GM19099 (cell line): ENCODE data around the gene BCAM.

Source experiments
- POLR2A ChIP-seq: IDR thresholded peaks from 3 replicates; pipeline ENCODE4 v1.6.1; 2011; ENCODE audit warnings: low read depth; ENCODE audit not compliant: insufficient read length; ENCODE audit errors: extremely low read depth

BCAM gene

DNA sequence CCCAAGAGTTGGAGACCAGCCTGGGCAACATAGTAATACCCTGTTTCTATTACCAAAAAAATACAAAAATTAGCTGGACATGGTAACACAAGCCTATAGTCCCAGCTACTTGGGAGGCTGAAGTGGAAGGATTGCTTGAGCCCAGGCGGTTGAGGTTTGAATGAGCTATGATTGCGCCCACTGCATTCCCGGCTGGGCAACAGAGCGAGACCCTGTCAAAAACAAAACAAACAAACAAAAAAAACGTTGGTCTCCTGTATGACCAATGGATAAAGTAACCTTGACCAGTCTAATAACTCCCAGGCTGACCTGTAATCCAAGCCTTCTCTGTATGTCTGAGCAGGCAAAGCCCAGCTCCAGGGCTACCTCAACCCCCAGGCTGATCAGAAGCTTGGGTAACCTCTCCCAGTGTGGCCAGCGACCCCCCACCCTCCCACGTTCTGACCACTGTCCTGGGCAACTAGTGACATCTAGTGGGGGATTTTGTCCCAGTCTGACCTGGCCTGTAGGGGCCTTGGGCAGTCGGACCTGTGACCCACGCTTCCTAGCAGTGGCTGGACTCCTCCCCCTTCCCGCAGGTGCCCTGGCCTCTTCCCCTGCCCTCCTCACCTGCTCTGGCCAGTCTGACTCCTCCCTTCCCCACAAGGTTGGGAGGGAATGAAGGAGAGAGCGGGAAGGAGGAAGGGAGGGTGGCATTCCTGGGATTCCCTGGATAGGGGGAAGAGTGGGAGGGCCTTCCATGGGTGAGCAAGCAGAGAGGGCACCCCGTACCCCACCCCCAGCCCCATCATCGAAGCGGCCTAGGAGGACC, 1.0 kb upstream of the BCAM start:
- TF ChIP-seq POLR2A: no peak

DNA sequence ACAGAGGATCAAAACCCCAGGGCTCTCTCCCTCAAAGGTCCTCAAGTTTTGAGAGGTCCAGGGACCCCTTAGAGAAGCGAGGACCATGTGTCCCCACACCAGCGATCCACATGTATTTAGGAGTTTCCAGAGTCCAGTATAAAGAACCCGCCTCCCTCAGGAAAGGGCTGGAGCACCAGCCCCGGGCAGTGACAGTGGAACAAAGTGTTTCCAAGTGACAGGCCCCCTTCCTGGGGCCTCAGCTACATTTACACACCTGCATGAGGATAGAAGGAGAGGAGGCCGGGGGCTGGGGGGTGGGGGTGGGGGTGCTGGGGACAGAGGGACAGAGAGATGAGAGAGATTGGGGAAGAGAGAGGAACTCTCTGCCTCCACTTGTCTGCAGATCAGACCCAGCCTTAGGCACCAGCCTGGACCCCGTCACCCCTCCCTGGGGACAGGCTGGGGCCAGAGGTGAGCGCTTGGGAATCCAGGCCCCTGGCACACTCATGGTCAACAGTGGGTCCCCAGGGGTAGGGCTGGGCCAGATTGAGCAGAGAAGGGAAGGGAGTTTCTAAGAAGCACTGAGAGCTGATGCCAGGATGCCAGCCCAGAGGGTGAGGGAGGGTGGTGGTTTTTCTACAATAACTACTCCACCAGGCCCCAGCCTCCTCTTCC, 802 bp downstream of the BCAM start:
- no peak for TF ChIP-seq POLR2A

DNA sequence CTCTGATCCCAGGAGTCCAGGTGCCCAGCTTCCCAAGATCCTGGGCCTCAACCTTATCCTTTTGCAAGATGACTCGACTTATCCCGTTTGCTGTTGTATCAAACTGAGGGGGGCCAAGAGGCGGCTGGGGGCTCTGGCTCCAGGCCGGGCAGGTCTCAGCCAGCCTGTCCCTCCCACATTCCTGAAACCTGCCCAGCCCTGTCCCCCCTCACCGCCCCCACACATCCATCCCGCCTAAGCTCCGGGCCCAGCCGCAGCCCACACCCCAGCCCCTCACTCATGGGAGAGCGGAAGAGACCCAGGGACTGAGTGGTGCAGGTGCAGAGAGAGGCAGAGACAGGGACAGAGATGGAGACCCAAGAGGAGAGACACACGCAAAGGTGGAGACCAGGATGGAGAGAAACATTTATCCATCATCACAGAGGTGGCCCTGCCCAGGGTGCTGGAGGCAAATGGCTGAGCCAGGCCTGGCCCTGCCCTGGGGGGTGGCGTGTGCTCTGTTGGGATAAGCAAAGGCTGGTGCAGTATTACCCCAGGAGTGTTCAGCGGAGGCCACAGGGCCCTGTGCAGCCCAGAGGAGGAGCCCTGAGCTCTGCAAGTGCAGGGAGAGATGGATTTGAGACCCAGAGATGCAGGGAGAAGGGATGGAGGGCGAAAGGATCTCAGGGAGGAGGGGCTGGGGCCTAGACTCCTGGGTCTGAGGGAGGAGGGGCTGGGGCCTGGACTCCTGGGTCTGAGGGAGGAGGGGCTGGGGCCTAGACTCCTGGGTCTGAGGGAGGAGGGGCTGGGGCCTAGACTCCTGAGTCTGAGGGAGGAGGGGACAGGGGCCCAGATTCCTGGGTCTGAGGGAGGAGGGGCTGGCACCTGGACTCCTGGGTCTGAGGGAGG, 1.6 kb downstream of the BCAM start:
- no peak for TF ChIP-seq POLR2A

DNA sequence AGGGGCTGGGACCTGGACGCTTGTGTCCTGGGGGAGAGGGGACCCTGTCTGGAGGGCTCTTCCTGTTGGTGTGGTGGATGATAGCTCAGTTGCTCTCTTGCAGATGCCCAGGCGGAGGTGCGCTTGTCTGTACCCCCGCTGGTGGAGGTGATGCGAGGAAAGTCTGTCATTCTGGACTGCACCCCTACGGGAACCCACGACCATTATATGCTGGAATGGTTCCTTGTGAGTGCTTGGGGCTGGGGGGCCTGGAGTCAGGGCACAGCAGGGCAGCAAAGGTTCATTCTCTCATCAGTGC, 2.2 kb downstream of the BCAM start:
- no peak for TF ChIP-seq POLR2A

DNA sequence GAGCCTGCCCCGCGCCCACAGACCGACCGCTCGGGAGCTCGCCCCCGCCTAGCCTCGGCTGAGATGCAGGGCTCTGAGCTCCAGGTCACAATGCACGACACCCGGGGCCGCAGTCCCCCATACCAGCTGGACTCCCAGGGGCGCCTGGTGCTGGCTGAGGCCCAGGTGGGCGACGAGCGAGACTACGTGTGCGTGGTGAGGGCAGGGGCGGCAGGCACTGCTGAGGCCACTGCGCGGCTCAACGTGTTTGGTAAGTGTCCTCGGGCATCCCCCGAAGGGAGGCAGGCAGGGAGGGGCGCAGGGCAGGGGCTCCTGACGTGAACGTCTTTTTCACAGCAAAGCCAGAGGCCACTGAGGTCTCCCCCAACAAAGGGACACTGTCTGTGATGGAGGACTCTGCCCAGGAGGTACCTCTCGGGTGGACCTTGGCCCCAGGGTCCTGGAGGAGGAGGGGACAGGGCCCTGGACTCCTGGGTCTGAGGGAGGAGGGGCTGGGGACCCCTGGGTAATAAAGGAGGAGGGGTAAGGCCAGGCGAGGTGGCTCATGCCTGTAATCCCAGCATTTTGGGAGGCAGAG, 3.3 kb downstream of the BCAM start:
- TF ChIP-seq POLR2A: no peak

DNA sequence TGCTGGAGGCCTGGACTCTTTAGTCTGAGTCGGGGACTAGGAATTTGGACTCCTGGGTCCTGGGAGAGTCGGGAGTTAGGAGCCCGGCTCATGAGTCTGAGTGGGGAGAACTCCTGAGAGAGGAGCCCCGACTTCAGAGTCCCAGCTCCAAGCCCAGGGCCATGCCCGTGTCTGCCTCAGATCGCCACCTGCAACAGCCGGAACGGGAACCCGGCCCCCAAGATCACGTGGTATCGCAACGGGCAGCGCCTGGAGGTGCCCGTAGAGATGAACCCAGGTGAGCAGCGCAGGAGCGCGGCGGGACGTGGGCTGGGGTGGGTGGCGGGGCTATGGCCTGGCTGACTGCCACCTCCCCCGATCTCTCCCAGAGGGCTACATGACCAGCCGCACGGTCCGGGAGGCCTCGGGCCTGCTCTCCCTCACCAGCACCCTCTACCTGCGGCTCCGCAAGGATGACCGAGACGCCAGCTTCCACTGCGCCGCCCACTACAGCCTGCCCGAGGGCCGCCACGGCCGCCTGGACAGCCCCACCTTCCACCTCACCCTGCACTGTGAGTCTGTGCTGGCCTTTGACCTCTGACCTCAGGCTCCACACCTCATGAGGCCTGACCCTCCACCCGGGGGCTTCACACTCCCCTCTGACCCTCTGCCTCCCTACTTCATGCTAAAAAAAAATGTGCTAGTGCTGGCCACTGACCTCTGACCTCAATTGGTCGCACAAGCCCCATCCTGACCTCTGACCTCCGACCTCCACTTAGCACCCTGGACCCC, 4.4 kb downstream of the BCAM start:
- no peak for TF ChIP-seq POLR2A

DNA sequence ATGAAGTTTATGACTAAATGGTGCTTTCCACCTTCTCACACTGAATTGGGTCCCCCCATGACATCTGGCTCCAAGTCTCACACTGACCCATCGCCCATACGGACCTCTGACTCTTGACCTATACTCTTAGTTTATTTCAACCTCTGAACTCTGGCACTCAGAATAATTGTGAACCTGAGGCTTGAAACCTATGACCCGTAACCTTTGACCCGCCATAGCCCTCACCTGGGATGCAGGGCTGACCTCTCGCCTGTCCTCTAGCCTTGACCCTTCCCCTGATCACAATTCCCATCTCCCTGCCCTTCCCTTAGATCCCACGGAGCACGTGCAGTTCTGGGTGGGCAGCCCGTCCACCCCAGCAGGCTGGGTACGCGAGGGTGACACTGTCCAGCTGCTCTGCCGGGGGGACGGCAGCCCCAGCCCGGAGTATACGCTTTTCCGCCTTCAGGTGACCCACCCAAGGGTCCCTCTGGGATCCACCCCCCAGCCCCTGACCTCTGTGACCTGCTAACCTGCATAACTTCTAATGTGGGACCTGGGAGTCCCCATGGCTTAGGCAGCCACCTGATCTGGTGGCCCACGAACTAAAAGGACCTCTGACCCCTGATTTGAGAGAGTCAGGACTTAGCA, 5.1 kb downstream of the BCAM start:
- TF ChIP-seq POLR2A: no peak

DNA sequence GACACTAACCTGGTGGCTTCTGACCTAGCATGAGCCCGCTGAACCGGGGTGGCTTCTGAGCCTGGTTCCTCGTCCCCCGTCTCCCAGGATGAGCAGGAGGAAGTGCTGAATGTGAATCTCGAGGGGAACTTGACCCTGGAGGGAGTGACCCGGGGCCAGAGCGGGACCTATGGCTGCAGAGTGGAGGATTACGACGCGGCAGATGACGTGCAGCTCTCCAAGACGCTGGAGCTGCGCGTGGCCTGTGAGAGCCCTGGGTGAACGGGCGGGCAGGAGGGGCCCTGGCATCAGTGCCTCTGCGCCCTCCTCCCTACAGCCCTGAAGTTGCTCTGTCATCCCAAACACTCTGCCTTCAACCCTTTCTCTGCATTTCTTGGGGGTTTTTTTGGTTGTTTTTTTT, 5.6 kb downstream of the BCAM start:
- no peak for TF ChIP-seq POLR2A

DNA sequence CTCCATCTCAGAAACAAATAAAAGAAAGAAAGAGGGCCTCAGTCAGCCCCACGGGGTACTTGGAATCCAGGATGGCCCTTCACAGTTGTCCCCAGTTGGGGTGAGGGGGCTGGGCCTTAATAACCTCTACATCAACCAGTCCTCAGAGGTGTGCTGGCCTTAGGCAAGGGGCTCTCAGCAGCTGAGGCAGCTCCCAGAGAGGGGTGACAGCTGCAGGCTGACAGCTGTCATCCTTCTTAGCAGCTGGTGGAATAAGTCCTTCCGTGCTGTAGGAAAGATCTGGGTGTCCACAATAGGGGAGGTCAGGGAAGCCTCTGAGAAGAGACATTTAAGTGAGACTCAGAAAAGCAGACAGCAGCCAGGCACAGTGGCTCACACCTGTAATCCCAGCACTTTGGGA, 7.4 kb downstream of the BCAM start:
- TF ChIP-seq POLR2A: no peak

DNA sequence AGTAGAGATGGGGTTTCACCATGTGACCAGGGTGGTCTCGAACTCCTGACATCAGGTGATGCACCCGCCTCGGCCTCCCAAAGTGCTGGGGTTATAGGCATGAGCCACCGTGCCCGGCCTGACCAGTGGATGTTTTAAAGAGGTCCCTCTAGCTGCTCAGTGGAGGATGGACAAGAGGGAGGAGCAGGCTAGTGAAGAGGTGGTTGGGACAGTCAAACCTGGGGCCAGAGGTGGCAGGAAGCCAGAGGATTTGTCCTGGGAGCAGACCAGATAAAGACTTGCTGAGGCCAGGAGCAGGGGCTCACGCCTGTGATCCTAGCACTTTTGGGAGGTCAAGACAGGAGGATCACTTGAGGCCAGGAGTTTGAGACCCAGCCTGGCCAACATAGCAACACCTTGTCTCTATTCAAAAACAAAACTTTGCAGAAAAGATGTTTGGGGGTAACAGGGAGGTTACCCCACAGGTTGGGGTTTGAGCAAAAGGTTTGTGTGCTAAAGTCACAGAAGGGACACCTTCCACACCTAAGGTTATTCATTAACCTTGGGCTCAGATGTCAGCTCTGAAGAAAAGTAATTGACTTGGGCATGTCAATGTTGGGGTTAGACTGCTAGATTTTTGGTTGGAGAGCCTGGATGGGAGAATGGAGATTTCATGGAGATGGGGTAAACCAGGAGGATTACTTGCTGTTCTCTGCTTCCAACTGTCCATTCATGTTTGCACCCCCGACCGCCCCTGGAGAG, 9.0 kb downstream of the BCAM start:
- TF ChIP-seq POLR2A: no peak

DNA sequence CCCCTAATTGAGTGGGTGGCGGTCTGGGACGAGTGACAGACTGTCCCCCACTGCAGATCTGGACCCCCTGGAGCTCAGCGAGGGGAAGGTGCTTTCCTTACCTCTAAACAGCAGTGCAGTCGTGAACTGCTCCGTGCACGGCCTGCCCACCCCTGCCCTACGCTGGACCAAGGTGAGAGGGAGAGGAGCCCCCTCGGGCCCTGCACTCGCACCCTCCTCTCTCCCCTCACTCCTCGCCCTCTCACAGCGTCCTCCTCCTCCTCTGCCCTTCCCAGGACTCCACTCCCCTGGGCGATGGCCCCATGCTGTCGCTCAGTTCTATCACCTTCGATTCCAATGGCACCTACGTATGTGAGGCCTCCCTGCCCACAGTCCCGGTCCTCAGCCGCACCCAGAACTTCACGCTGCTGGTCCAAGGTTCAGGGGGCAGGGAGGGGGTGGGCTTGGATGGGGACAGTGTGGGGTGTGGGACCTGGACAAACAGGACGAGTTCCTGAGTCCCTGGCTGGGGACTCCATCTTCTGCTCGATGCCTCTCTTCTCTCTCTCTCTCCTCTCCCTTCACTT, 9.6 kb downstream of the BCAM start:
- TF ChIP-seq POLR2A: no peak

DNA sequence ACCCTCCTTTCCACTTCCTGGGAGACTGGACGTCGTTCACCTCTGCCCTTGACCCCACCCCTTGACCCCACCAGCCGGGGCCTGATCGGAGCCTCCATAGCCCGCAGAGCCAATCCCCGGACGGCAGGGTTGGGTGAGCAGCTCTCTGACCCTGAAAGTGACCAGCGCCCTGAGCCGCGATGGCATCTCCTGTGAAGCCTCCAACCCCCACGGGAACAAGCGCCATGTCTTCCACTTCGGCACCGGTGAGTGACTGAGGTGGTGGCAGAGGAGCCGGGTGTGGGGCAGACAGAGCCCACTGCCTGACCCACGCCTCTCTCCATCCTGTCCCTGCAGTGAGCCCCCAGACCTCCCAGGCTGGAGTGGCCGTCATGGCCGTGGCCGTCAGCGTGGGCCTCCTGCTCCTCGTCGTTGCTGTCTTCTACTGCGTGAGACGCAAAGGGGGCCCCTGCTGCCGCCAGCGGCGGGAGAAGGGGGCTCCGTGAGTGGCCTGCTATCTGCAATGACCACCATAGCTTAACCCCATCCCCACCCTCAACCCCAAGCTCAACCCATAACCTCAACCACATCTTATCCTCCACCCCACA, 10.4 kb downstream of the BCAM start:
- TF ChIP-seq POLR2A: no peak

DNA sequence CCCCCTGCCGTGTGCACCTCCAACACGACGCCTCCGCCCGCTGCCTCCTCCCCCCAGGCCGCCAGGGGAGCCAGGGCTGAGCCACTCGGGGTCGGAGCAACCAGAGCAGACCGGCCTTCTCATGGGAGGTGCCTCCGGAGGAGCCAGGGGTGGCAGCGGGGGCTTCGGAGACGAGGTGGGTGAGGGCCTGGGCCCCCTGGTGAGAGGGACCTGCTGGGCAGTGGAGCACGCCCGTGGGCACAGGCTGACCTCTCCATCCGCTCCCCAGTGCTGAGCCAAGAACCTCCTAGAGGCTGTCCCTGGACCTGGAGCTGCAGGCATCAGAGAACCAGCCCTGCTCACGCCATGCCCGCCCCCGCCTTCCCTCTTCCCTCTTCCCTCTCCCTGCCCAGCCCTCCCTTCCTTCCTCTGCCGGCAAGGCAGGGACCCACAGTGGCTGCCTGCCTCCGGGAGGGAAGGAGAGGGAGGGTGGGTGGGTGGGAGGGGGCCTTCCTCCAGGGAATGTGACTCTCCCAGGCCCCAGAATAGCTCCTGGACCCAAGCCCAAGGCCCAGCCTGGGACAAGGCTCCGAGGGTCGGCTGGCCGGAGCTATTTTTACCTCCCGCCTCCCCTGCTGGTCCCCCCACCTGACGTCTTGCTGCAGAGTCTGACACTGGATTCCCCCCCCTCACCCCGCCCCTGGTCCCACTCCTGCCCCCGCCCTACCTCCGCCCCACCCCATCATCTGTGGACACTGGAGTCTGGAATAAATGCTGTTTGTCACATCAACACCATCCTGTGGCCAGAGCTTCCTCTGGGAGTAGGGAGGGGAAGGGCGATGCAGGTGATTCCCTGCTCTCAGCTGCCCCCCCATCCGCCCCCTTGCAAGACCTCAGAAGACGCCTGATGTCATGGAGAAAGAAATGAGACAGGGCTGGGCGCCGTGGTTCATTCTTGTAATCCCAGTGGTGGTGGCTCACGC, 12.0 kb downstream of the BCAM start:
- no peak for TF ChIP-seq POLR2A
